RWPE1 (cell line): ENCODE results near the gene DCPS.
"Not testable (repeated sequence)": the region's sequence is repeated elsewhere in the genome, so short reads cannot be mapped to it uniquely, and the experiment has no call there.

Source experiments
- CTCF ChIA-PET: fragments of 350-600 bp; sonication (Branson Sonifier 250); formaldehyde crosslinking; extraction: SDS; loops from one replicate; lab custom pipeline; 2021; lab: Yijun Ruan, JAX
- POLR2A ChIA-PET: fragments of 400-600 bp; formaldehyde crosslinking; extraction: SDS; loops from one replicate; lab custom pipeline; 2020; ENCODE audit warnings: antibody characterized with exemption; ENCODE audit not compliant: low non-redundant PET; lab: Yijun Ruan, JAX
- DNase-seq: peaks from one replicate; pipeline ENCODE4 v3.0.0; 2012; ENCODE audit warnings: low spot score
- H3K27ac ChIP-seq: fragments of 450-650 bp; 2 replicates; pipeline ENCODE4 v1.5.1; 2017
- CTCF ChIP-seq: fragments of 450-650 bp; conservative IDR thresholded peaks from 2 replicates; pipeline ENCODE4 v1.5.1; 2017; ENCODE audit warnings: low read depth, mild to moderate bottlenecking

The DCPS gene

GRCh38 chr11:126341760-126342161, 37.9 kb downstream of the DCPS start:
- no peak for TF ChIP-seq CTCF
- CTCF ChIA-PET: interaction anchor here (1.2 kb wide), 1 partner anchor 99 kb away, joined by 6 read pairs; no protein-coding TSS in a partner anchor
- POLR2A ChIA-PET: interaction anchor here (0.5 to 0.6 kb wide), 2 partner anchors 127 to 461 kb away, joined by 3 to 4 read pairs; no protein-coding TSS in a partner anchor
- peak overlapping the region; percentile 76 for H3K27ac ChIP-seq
- peak; percentile 71 for DNase-seq

- POLR2A ChIA-PET: no interaction called here
- CTCF ChIA-PET: interaction anchor here (0.7 to 1.2 kb wide), 2 partner anchors 11 to 98 kb away, joined by 3 to 6 read pairs; no protein-coding TSS in a partner anchor
- TF ChIP-seq CTCF: no peak
- DNase-seq: no peak
- peak overlapping the region; percentile 76 for H3K27ac ChIP-seq
Observed at GRCh38 chr11:126343051-126343450, 39.2 kb downstream of the DCPS start.

GRCh38 chr11:126344141-126345080, 40.6 kb downstream of the DCPS start:
- TF ChIP-seq CTCF: no peak
- peak overlapping the region; percentile 76 for H3K27ac ChIP-seq
- POLR2A ChIA-PET: no interaction called here
- CTCF ChIA-PET: interaction anchor here (1.1 kb wide), 1 partner anchor 136 kb away, joined by 4 read pairs; no protein-coding TSS in a partner anchor
- DNase-seq: no peak

GRCh38 chr11:126345283-126345682, 41.4 kb downstream of the DCPS start:
- ChIA-PET POLR2A (no interaction called here), CTCF (no interaction called here)
- TF ChIP-seq CTCF: no peak
- no peak for DNase-seq
- H3K27ac ChIP-seq: peak overlapping the region; percentile 76

GRCh38 chr11:126345759-126346585, 42.1 kb downstream of the DCPS start:
- no peak for TF ChIP-seq CTCF
- POLR2A ChIA-PET: no interaction called here
- H3K27ac ChIP-seq: peak overlapping the region; percentile 76
- CTCF ChIA-PET: interaction anchor here (0.5 kb wide), 1 partner anchor 13 kb away, joined by 3 read pairs; no protein-coding TSS in a partner anchor
- peak; percentile 44 for DNase-seq

- TF ChIP-seq CTCF: no peak
- DNase-seq: no peak
- peak overlapping the region; percentile 76 for H3K27ac ChIP-seq
- ChIA-PET POLR2A (interaction anchor here (0.6 kb wide), 1 partner anchor 249 kb away, joined by 3 read pairs; no protein-coding TSS in a partner anchor), CTCF (no interaction called here)
Observed at GRCh38 chr11:126346586-126346940, 42.7 kb downstream of the DCPS start.

- DNase-seq, CTCF ChIA-PET: not testable (repeated sequence)
- POLR2A ChIA-PET: interaction anchor here (0.6 kb wide), 1 partner anchor 248 kb away, joined by 3 read pairs; no protein-coding TSS in a partner anchor
- peak overlapping the region; percentile 76 for H3K27ac ChIP-seq
Observed at GRCh38 chr11:126346946-126347345, 43.1 kb downstream of the DCPS start.
